Measurements from ENCODE around the gene TEX30.

TEX30 gene

GRCh38 chr13:102771298-102772041 lies 2.1 kb downstream of the TEX30 start:
- no peak overlapping the region for H3K4me3 ChIP-seq (replicated peaks; ENCODE audit: low read depth, low read length)
- no peak for TF ChIP-seq CTCF (IDR thresholded peaks at IDR 0.05; ENCODE audit: low read length, missing control alignments)
- DNase-seq (ENCODE audit: low read depth), result no peak

- TF ChIP-seq CTCF (IDR thresholded peaks at IDR 0.05; ENCODE audit: low read length, missing control alignments), result no peak
- DNase-seq (ENCODE audit: low read depth), result peak; percentile 13
- H3K4me3 ChIP-seq (replicated peaks; ENCODE audit: low read depth, low read length), result no peak overlapping the region
Observed at GRCh38 chr13:102770435-102770834, 3.2 kb downstream of the TEX30 start.

GRCh38 chr13:102769679-102770078 lies 3.9 kb downstream of the TEX30 start:
- H3K4me3 ChIP-seq (replicated peaks; ENCODE audit: low read depth, low read length), result no peak overlapping the region
- TF ChIP-seq CTCF (IDR thresholded peaks at IDR 0.05; ENCODE audit: low read length, missing control alignments), result peak; percentile 8
- DNase-seq (ENCODE audit: low read depth), result peak; percentile 31

GRCh38 chr13:102768909-102769308 lies 4.7 kb downstream of the TEX30 start:
- no peak for TF ChIP-seq CTCF (IDR thresholded peaks at IDR 0.05; ENCODE audit: low read length, missing control alignments)
- DNase-seq (ENCODE audit: low read depth), result peak; percentile 56

GRCh38 chr13:102763741-102764140 lies 9.8 kb downstream of the TEX30 start:
- no peak overlapping the region for H3K4me3 ChIP-seq (replicated peaks; ENCODE audit: low read depth, low read length)
- DNase-seq (ENCODE audit: low read depth), result no peak
- TF ChIP-seq CTCF (IDR thresholded peaks at IDR 0.05; ENCODE audit: low read length, missing control alignments), result no peak

More at GRCh38 chr13:102768909-102769308, 4.7 kb downstream of the TEX30 start:
- no peak overlapping the region for H3K4me3 ChIP-seq (replicated peaks; ENCODE audit: low read depth, low read length)

- no peak for TF ChIP-seq CTCF (IDR thresholded peaks at IDR 0.05; ENCODE audit: low read length, missing control alignments)
- DNase-seq (ENCODE audit: low read depth), result no peak
Observed at GRCh38 chr13:102761071-102761470, 12.5 kb downstream of the TEX30 start.

GRCh38 chr13:102758842-102759241 lies 14.7 kb downstream of the TEX30 start:
- no peak for DNase-seq (ENCODE audit: low read depth)
- H3K4me3 ChIP-seq (replicated peaks; ENCODE audit: low read depth, low read length), result no peak overlapping the region

More at GRCh38 chr13:102761071-102761470, 12.5 kb downstream of the TEX30 start:
- H3K4me3 ChIP-seq (replicated peaks; ENCODE audit: low read depth, low read length), result no peak overlapping the region

More at GRCh38 chr13:102758842-102759241, 14.7 kb downstream of the TEX30 start:
- TF ChIP-seq CTCF (IDR thresholded peaks at IDR 0.05; ENCODE audit: low read length, missing control alignments), result no peak

Data from fibroblast of pulmonary artery (primary cell).